ENCODE data around the gene NLRP9. TPM values are rescaled to one million over a fixed set of nuclear protein-coding genes. Genes with fewer than 3 reads are reported as not detected.

NLRP9 gene
- total and polyA plus RNA-seq, 5 experiments from 2014 or later = not detected

GRCh38 chr19:55681131-55682092, 56.8 kb downstream of the NLRP9 start:
- peaks cover 28 to 65% (median 56%) of the 10 kb centered on the region in 4 donors for H3K4me1 Mint-ChIP-seq
- peaks cover 0 to 63% (median 5%) of the 10 kb centered on the region in 3 donors for H3K36me3 Mint-ChIP-seq
- no peak for ATAC-seq
- H3K27ac Mint-ChIP-seq = no peak overlapping the region
- DNase-seq = no peak
- no peaks in the 10 kb centered on the region for H3K27me3 Mint-ChIP-seq
- H3K4me3 Mint-ChIP-seq = peak overlapping the region in 1 of 10 donors; percentile 20
- POLR2A ChIA-PET = interaction anchor here (0.7 kb wide), 1 partner anchor 23 kb away, joined by 3 read pairs; no protein-coding TSS in a partner anchor
- no peaks in the 10 kb centered on the region for H3K9me3 Mint-ChIP-seq

DNA sequence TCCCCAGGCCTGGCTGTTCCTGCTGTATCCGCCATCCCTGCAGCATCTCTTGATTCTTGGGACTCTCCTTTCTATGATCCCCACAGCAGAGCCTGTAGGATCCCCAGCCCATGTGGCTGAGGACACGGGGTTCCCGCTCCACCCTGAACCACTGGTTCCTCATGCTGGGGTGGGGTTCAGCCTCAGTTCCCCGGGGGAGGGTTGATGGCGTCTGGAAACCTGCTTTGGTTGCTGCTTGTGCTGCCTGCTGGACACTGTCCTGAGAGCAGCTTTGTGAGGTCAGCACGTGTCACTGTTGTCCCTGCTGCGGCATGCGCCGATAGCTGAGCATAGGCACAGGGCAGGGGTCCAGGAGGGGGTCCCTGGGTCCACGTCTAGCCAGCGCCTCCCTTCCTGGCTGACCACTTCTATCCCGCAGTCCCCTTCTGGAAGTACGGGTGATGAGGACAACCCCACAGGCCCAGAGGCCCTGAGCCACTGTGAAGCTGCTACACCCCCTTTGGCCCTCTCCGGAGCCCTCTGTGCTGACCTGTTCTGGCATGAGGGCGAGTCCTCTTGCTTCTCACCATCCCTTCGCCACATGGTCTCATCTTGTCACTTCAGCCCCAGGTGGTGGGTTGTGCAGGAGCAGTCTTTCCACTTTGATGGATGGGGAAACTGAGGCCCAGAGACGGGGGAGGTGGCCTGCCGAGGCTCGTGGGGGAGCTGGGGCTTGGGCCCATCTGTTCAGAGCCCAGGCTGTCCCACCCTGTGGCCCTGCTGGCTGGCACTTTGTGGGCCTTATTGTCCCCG, 57.7 kb downstream of the NLRP9 start:
- H3K27me3 Mint-ChIP-seq = no peaks in the 10 kb centered on the region
- H3K4me1 Mint-ChIP-seq = peaks cover 29 to 68% (median 58%) of the 10 kb centered on the region in 4 donors
- POLR2A ChIA-PET = no interaction called here
- no peak for DNase-seq
- H3K9me3 Mint-ChIP-seq = no peaks in the 10 kb centered on the region
- no peak for ATAC-seq
- H3K36me3 Mint-ChIP-seq = peaks cover 2 to 56% (median 5%) of the 10 kb centered on the region in 3 donors
- H3K4me3 Mint-ChIP-seq = peak overlapping the region in 3 of 10 donors; percentile 26 to 56 (median 30)
- peak overlapping the region in 1 of 10 donors; percentile 59 for H3K27ac Mint-ChIP-seq

DNA sequence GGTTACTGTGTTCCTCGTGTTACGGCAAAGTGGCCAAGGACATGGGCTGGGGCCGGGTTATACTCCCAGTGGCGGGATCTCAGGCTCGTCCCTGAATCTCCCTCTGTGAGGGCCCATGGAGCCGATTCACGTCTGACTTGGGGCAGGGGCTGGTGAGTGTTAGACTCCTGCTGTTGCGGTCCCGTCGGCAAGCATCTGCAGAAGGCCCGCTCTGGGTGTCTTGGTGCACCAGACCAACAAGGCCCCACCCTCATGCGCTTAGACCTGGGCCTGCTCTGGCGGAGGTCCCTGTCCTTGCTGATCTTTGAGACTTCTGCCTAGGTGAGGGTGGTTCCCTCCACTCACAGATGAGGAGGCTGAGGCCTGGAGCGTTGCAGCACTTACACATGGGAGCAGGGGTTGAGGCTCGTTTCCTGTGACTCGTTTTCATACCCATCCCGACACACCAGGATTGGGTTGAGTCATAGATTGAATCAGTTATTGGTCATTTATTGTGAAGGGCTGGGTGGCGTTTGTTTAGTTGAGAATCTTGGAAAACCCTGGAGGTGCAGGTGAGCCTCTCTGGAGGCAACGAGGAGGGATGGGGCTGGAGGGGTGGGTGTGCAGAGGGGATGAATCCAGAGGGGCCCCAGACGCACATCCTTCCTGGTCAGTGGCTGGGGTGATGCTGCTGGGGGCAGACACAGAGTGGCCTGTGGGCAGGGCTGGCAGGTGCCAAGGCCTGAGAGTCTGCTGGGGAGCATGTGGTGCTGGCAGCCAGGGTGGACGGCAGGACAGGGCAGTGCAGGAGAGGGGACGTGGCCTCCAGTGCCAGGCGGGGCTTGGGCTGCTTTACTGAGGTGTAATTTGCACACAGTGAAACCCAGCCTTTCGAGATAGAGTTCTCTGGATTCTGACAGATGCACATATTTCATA, 58.6 kb downstream of the NLRP9 start:
- peak overlapping the region in 2 of 10 donors; percentile 4 to 30 for H3K4me3 Mint-ChIP-seq
- peak overlapping the region in 5 of 10 donors; percentile 20 to 66 (median 62) for H3K27ac Mint-ChIP-seq
- no peak for DNase-seq
- H3K36me3 Mint-ChIP-seq = peaks cover 4 to 51% (median 5%) of the 10 kb centered on the region in 3 donors
- peaks cover 31 to 68% (median 59%) of the 10 kb centered on the region in 4 donors for H3K4me1 Mint-ChIP-seq
- no peaks in the 10 kb centered on the region for H3K9me3 Mint-ChIP-seq
- POLR2A ChIA-PET = no interaction called here
- no peaks in the 10 kb centered on the region for H3K27me3 Mint-ChIP-seq
- ATAC-seq = no peak

- peak overlapping the region in 6 of 10 donors; percentile 54 to 98 (median 96) for H3K4me3 Mint-ChIP-seq
- ATAC-seq = no peak
These were observed 60.0 kb downstream of the NLRP9 start for GRCh38 chr19:55678121-55678671.

DNA sequence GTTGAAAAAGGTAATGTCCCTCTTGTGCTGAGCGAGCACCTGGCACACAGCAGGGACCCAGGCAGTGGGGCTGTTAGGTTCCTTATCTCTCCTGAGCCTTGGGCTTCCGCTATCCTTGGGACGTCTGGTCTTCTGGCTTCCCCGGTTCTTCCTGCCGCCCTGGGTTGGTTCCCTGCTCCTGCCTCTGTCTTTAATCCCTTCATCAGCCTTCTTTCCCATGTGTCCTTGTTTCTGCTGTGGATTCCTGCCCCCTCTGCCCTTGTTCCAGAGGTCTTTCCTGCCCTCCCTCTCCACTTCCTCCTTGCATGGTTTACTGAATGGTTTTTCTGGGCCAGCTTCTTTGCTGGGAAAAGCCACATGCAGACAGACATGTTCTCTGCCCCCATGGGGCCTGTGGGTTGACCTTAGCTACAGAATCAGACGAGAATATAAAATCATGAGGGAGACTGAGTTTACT, 60.6 kb downstream of the NLRP9 start:
- H3K4me1 Mint-ChIP-seq = peaks cover 34 to 71% (median 66%) of the 10 kb centered on the region in 4 donors
- ATAC-seq = no peak
- no peak for DNase-seq
- no peaks in the 10 kb centered on the region for H3K27me3 Mint-ChIP-seq
- H3K27ac Mint-ChIP-seq = peak overlapping the region in 7 of 10 donors; percentile 22 to 84 (median 69)
- H3K4me3 Mint-ChIP-seq = peak overlapping the region in 9 of 10 donors; percentile 54 to 98 (median 71)
- POLR2A ChIA-PET = no interaction called here
- peaks cover 2 to 57% (median 4%) of the 10 kb centered on the region in 3 donors for H3K36me3 Mint-ChIP-seq
- H3K9me3 Mint-ChIP-seq = no peaks in the 10 kb centered on the region

More at GRCh38 chr19:55678121-55678671, 60.0 kb downstream of the NLRP9 start:
- Mint-ChIP-seq H3K9me3 (no peaks in the 10 kb centered on the region), H3K4me1 (peaks cover 34 to 68% (median 65%) of the 10 kb centered on the region in 4 donors), H3K27me3 (no peaks in the 10 kb centered on the region), H3K27ac (peak overlapping the region in 7 of 10 donors; percentile 22 to 84 (median 64)), H3K36me3 (peaks cover 2 to 52% (median 4%) of the 10 kb centered on the region in 3 donors)
- POLR2A ChIA-PET = no interaction called here
- DNase-seq = peak in 1 of 10 donors; percentile 48

DNA sequence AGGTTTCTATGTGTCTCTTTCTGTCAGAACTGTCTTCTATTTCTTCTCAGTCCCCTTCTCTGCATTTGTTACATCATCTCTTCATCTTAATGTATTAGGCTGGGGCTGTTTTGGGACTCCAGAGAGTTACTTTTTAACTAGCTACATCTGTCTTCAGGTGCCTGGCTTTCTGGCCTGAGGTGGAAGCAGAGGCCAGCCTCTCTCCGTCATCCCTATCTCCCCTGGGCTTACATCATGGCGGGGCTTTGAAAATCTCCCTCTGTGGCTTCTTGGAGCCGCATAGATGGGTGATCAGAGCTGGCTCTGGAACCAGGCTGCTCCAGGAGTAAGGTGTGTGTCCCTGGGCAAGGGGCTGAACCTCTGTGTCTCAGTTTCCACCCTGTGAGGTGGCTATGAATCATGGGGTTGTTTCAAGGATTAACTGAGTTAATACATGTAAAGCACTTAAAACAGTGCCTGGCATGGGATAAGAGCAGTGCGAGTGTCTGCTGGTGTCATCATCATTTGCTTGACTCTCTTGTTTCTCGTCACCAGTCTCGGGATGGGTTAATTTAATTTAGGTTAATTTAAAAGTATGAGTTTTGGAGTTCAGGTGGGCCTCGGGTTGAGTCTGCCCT, 61.2 kb downstream of the NLRP9 start:
- DNase-seq (no peak), ATAC-seq (no peak)
- peak overlapping the region; percentile 86 to 98 (median 96) for H3K4me3 Mint-ChIP-seq
- H3K27ac Mint-ChIP-seq = peak overlapping the region in 9 of 10 donors; percentile 1 to 97 (median 86)
- H3K4me1 Mint-ChIP-seq = peaks cover 34 to 75% (median 65%) of the 10 kb centered on the region in 4 donors
- H3K9me3 Mint-ChIP-seq = no peaks in the 10 kb centered on the region
- POLR2A ChIA-PET = interaction anchor here (1.0 to 1.9 kb wide), 2 partner anchors 10 to 23 kb away, joined by 3 to 5 read pairs; partner anchors contain the start of gene U2AF2
- H3K36me3 Mint-ChIP-seq = peaks cover 2 to 60% (median 4%) of the 10 kb centered on the region in 3 donors
- no peaks in the 10 kb centered on the region for H3K27me3 Mint-ChIP-seq

GRCh38 chr19:55676383-55676782, 61.8 kb downstream of the NLRP9 start:
- DNase-seq (no peak), ATAC-seq (no peak)
- no peaks in the 10 kb centered on the region for H3K9me3 Mint-ChIP-seq
- H3K4me3 Mint-ChIP-seq = peak overlapping the region; percentile 86 to 98 (median 96)
- no peaks in the 10 kb centered on the region for H3K27me3 Mint-ChIP-seq
- H3K4me1 Mint-ChIP-seq = peaks cover 36 to 78% (median 66%) of the 10 kb centered on the region in 4 donors
- peaks cover 2 to 61% (median 4%) of the 10 kb centered on the region in 3 donors for H3K36me3 Mint-ChIP-seq
- POLR2A ChIA-PET = interaction anchor here (1.0 to 1.9 kb wide), 2 partner anchors 10 to 22 kb away, joined by 3 to 5 read pairs; partner anchors contain the start of gene U2AF2
- peak overlapping the region in 7 of 10 donors; percentile 70 to 97 (median 87) for H3K27ac Mint-ChIP-seq

DNA sequence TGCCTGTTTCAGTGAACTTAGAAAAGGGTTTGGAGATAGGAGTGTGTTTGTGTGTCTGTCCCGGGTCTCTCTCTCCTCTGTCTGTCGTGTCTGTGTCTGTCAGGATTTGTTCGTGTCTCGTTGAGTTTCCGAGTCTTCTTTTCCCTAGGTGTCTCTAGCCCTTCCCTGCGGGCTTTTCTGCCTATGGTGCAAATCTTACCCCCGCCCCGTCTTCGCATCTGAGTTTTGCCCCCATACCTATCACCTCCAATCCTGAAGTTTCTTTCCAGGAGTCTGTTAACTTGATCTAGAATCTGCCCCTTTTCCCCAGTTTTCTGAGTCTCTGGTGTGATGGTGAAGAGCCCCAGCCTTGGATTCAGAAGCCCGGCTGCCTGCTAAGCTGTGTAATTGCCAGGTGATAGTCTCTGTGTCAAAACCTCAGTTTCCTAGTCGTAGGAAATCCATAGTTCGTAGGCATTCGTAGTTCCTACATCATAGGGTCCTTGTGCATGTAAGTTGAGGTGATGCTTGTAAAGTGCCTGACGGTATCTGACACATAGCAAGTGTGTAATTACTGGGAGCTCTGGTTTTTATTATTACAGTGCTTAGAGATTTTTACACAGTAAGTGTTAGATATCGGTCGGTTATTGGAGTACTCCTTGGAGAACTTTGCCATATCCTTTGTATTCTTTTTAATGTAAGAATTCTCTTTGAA, 62.4 kb downstream of the NLRP9 start:
- ATAC-seq (no peak), DNase-seq (no peak)
- Mint-ChIP-seq H3K9me3 (no peaks in the 10 kb centered on the region), H3K27ac (peak overlapping the region; percentile 89 to 99 (median 96)), H3K4me3 (peak overlapping the region; percentile 94 to 98 (median 96)), H3K27me3 (no peaks in the 10 kb centered on the region), H3K36me3 (peaks cover 2 to 63% (median 4%) of the 10 kb centered on the region in 3 donors), H3K4me1 (peaks cover 40 to 80% (median 69%) of the 10 kb centered on the region in 4 donors)
- POLR2A ChIA-PET = interaction anchor here (0.6 to 1.9 kb wide), 2 partner anchors 21 to 23 kb away, joined by 3 to 5 read pairs; partner anchors contain the start of gene U2AF2

DNA sequence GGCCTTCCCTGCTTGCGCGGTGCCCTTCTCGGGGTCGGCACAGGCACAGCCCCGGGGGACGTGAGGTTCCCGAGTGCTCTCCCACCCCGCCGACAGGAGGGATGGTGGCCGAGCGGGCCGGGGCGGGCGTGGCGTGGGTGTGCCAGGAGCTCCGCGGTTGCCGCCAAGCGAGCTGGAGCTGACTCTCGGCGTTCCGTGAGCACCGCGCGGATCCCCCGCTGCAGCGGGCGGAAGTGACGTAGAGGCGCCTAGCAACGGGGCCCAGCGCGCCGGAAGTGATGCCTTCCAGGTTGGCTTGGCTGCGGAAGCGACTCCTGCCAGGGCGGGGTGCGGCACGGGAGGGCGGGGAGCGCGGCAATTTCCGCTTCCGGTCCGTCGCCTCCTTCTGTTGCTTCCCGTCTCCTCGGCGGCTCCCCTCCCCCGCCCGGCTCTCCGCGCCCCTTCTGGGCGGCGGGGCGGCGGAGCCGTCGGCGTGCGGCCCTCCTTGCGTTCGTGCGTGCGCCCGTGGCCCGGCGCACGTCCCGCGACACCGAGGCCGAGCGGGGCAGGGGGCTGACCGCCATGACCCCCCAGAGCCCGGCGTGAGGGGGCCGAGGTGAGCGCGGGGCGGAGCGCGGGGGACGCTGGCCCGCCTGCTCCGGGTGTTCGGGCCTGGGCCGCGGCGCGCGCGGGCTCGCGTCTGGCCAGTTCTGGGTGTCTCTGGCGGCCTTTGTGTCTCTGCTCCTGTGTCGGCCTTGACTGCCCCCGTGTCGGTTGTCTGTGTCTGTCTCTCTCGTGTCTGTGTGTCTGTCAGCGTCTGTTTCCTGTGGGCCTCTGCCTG, 63.2 kb downstream of the NLRP9 start, which contains the start of gene EPN1:
TSS of gene EPN1 (plus strand) at position 386 of the 820 bp plus-strand sequence. CDS start 3,402 bp downstream, outside the sequence.
- Mint-ChIP-seq H3K36me3 (peaks cover 2 to 63% (median 4%) of the 10 kb centered on the region in 3 donors), H3K4me3 (peak within 1 kb of the TSS; percentile 94 to 98 (median 96)), H3K9me3 (no peaks in the 10 kb centered on the region), H3K27me3 (no peaks in the 10 kb centered on the region), H3K27ac (peak within 1 kb of the TSS; percentile 89 to 99 (median 96)), H3K4me1 (peaks cover 42 to 81% (median 71%) of the 10 kb centered on the region in 4 donors)
- DNase-seq (peak; percentile 88 to 99 (median 97)), ATAC-seq (peak; percentile 89 to 93)
- POLR2A ChIA-PET = interaction anchor here (1.0 to 1.9 kb wide), 4 partner anchors 18 to 32 kb away, joined by 4 to 8 read pairs (median 6); partner anchors contain the start of genes U2AF2 and ZNF581
